SK-N-SH treated with all-trans-retinoic acid at 6 μM for 48 hours (cell line): ENCODE data around the gene TMOD3.
"Not testable (repeated sequence)": the region's sequence is repeated elsewhere in the genome, so short reads cannot be mapped to it uniquely, and the experiment has no call there.

Experiments
- ATAC-seq: fragments of 200-7000 bp; cut with Tn5 transposase; 3 replicates; pipeline ENCODE4 v1.9.1; 2020; ENCODE audit warnings: mild to moderate bottlenecking, moderate library complexity
- ARNTL ChIP-seq: fragments of 450-650 bp; formaldehyde crosslinking; IDR thresholded peaks from 2 replicates; pipeline ENCODE4 v1.5.0; 2020; ENCODE audit warnings: low read depth, mild to moderate bottlenecking, moderate library complexity, borderline replicate concordance
- BACH2 ChIP-seq: fragments of 250-450 bp; sonication (Bioruptor Pico); IDR thresholded peaks from 2 replicates; pipeline ENCODE4 v1.9.0; 2021; ENCODE audit warnings: mild to moderate bottlenecking, borderline replicate concordance
- CSDC2 ChIP-seq: fragments of 250-450 bp; sonication (Bioruptor Pico); IDR thresholded peaks from 2 replicates; pipeline ENCODE4 v1.5.0; 2020; ENCODE audit warnings: mild to moderate bottlenecking, moderate library complexity
- ESRRG ChIP-seq: fragments of 250-450 bp; sonication (Bioruptor Pico); IDR thresholded peaks from 2 replicates; pipeline ENCODE4 v1.6.1; 2021; ENCODE audit warnings: mild to moderate bottlenecking
- GLIS3 ChIP-seq: fragments of 250-450 bp; sonication (Bioruptor Pico); IDR thresholded peaks from 2 replicates; pipeline ENCODE4 v1.5.0; 2020; ENCODE audit warnings: mild to moderate bottlenecking, moderate library complexity
- ISL1 ChIP-seq: fragments of 250-450 bp; sonication (Bioruptor Pico); IDR thresholded peaks from 2 replicates; pipeline ENCODE4 v2.1.2; 2022; ENCODE audit warnings: mild to moderate bottlenecking, moderate library complexity
- OSR1 ChIP-seq: fragments of 250-450 bp; sonication (Bioruptor Pico); IDR thresholded peaks from 2 replicates; pipeline ENCODE4 v1.8.0; 2022; ENCODE audit warnings: moderate library complexity, mild to moderate bottlenecking, inconsistent platforms
- PPARA ChIP-seq: fragments of 250-450 bp; sonication (Bioruptor Pico); IDR thresholded peaks from 2 replicates; pipeline ENCODE4 v1.5.0; 2020; ENCODE audit warnings: mild to moderate bottlenecking, borderline replicate concordance
- SNAI2 ChIP-seq: fragments of 250-450 bp; sonication (Bioruptor Pico); IDR thresholded peaks from 2 replicates; pipeline ENCODE4 v1.5.0; 2020; ENCODE audit warnings: mild to moderate bottlenecking, moderate library complexity
- TCF4 ChIP-seq: fragments of 250-450 bp; sonication (Bioruptor Pico); IDR thresholded peaks from 2 replicates; pipeline ENCODE4 v1.8.0; 2021; ENCODE audit warnings: mild to moderate bottlenecking, moderate library complexity, borderline replicate concordance
- TOX ChIP-seq: fragments of 250-450 bp; sonication (Bioruptor Pico); IDR thresholded peaks from 2 replicates; pipeline ENCODE4 v1.8.0; 2021; ENCODE audit warnings: mild to moderate bottlenecking, moderate library complexity, borderline replicate concordance
- ZC3H10 ChIP-seq: fragments of 250-450 bp; sonication (Bioruptor Pico); IDR thresholded peaks from 2 replicates; pipeline ENCODE4 v1.5.1; 2021; ENCODE audit warnings: mild to moderate bottlenecking, moderate library complexity
- ZFP3 ChIP-seq: fragments of 250-450 bp; sonication (Bioruptor Pico); IDR thresholded peaks from 2 replicates; pipeline ENCODE4 v1.5.0; 2020; ENCODE audit warnings: mild to moderate bottlenecking, moderate library complexity
- ZFP30 ChIP-seq: fragments of 450-650 bp; formaldehyde crosslinking; IDR thresholded peaks from 2 replicates; pipeline ENCODE4 v1.5.0; 2022; ENCODE audit warnings: mild to moderate bottlenecking, moderate library complexity
- ZNF565 ChIP-seq: fragments of 450-650 bp; formaldehyde crosslinking; conservative IDR thresholded peaks from 2 replicates; pipeline ENCODE4 v1.5.0; 2020; ENCODE audit warnings: low read depth, mild to moderate bottlenecking, moderate library complexity
- ZNF70 ChIP-seq: fragments of 450-650 bp; formaldehyde crosslinking; IDR thresholded peaks from 2 replicates; pipeline ENCODE4 v1.5.0; 2020; ENCODE audit warnings: mild to moderate bottlenecking, moderate library complexity
- ZNF8 ChIP-seq: fragments of 450-650 bp; formaldehyde crosslinking; IDR thresholded peaks from 2 replicates; pipeline ENCODE4 v1.5.0; 2020; ENCODE audit warnings: mild to moderate bottlenecking, moderate library complexity
- TF ChIP-seq, protein P1 (sequence below): fragments of 250-450 bp; sonication (Bioruptor Pico); IDR thresholded peaks from 2 replicates; pipeline ENCODE4 v1.5.1; 2021; ENCODE audit warnings: mild to moderate bottlenecking, moderate library complexity
- TF ChIP-seq, protein P2 (sequence below): fragments of 250-450 bp; sonication (Bioruptor Pico); IDR thresholded peaks from 2 replicates; pipeline ENCODE4 v1.8.0; 2021; ENCODE audit warnings: low read depth, mild to moderate bottlenecking, moderate library complexity, borderline replicate concordance
- TF ChIP-seq, protein P3 (sequence below): fragments of 250-450 bp; sonication (Bioruptor Pico); IDR thresholded peaks from 2 replicates; pipeline ENCODE4 v1.8.0; 2020; ENCODE audit warnings: mild to moderate bottlenecking, moderate library complexity, borderline replicate concordance
- TF ChIP-seq, protein P4 (sequence below): fragments of 250-450 bp; sonication (Bioruptor Pico); IDR thresholded peaks from 2 replicates; pipeline ENCODE4 v1.5.1; 2020; ENCODE audit warnings: low read depth, mild to moderate bottlenecking, moderate library complexity
- TF ChIP-seq, protein P5 (sequence below): fragments of 250-450 bp; sonication (Bioruptor Pico); IDR thresholded peaks from 2 replicates; pipeline ENCODE4 v1.5.0; 2020; ENCODE audit warnings: mild to moderate bottlenecking, moderate library complexity

TMOD3 gene

DNA sequence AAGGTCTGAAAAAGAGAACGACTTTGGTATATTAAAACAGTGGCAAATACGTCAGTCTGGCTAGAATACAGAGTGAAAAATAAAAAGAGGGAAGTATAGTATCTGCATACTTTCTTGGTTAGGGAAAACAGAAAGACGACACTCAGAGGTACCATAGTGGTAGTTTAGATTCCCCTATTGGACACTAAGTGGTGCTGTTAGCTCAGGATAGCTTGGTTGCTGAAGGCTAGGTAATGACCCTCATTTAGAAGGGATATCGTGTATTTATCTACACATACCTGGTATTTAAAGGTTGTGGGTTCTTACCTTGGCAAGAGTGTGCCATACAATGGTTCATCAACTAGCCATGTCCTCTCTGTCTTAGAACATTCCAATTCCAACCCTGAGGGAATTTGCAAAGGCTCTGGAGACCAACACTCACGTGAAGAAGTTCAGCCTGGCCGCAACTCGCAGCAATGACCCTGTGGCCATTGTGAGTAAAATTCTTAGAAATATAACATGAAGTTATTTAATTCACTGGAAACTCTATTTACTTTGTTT is 47.0 kb upstream of the TMOD3 start:
- ATAC-seq, result no peak
- TF ChIP-seq ZNF565 (CRISPR knock-in tag) (no peak), ARNTL (no peak), ZNF8 (CRISPR knock-in tag) (no peak), ZNF70 (no peak), ZC3H10 (CRISPR knock-in tag) (no peak), TCF4 (CRISPR knock-in tag) (no peak), ZFP30 (CRISPR knock-in tag) (no peak), GLIS3 (CRISPR knock-in tag) (no peak), BACH2 (CRISPR knock-in tag) (no peak), ZFP3 (no peak), ISL1 (CRISPR knock-in tag) (no peak), ESRRG (no peak), TOX (no peak)
- TF ChIP-seq, protein P1, sequence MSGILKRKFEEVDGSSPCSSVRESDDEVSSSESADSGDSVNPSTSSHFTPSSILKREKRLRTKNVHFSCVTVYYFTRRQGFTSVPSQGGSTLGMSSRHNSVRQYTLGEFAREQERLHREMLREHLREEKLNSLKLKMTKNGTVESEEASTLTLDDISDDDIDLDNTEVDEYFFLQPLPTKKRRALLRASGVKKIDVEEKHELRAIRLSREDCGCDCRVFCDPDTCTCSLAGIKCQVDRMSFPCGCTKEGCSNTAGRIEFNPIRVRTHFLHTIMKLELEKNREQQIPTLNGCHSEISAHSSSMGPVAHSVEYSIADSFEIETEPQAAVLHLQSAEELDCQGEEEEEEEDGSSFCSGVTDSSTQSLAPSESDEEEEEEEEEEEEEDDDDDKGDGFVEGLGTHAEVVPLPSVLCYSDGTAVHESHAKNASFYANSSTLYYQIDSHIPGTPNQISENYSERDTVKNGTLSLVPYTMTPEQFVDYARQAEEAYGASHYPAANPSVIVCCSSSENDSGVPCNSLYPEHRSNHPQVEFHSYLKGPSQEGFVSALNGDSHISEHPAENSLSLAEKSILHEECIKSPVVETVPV (CRISPR knock-in tag), result no peak
- TF ChIP-seq, protein P2, sequence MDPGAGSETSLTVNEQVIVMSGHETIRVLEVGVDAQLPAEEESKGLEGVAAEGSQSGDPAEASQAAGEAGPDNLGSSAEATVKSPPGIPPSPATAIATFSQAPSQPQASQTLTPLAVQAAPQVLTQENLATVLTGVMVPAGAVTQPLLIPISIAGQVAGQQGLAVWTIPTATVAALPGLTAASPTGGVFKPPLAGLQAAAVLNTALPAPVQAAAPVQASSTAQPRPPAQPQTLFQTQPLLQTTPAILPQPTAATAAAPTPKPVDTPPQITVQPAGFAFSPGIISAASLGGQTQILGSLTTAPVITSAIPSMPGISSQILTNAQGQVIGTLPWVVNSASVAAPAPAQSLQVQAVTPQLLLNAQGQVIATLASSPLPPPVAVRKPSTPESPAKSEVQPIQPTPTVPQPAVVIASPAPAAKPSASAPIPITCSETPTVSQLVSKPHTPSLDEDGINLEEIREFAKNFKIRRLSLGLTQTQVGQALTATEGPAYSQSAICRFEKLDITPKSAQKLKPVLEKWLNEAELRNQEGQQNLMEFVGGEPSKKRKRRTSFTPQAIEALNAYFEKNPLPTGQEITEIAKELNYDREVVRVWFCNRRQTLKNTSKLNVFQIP (CRISPR knock-in tag), result no peak
- TF ChIP-seq, protein P3, sequence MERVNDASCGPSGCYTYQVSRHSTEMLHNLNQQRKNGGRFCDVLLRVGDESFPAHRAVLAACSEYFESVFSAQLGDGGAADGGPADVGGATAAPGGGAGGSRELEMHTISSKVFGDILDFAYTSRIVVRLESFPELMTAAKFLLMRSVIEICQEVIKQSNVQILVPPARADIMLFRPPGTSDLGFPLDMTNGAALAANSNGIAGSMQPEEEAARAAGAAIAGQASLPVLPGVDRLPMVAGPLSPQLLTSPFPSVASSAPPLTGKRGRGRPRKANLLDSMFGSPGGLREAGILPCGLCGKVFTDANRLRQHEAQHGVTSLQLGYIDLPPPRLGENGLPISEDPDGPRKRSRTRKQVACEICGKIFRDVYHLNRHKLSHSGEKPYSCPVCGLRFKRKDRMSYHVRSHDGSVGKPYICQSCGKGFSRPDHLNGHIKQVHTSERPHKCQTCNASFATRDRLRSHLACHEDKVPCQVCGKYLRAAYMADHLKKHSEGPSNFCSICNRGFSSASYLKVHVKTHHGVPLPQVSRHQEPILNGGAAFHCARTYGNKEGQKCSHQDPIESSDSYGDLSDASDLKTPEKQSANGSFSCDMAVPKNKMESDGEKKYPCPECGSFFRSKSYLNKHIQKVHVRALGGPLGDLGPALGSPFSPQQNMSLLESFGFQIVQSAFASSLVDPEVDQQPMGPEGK (CRISPR knock-in tag), result no peak
- TF ChIP-seq, protein P4, sequence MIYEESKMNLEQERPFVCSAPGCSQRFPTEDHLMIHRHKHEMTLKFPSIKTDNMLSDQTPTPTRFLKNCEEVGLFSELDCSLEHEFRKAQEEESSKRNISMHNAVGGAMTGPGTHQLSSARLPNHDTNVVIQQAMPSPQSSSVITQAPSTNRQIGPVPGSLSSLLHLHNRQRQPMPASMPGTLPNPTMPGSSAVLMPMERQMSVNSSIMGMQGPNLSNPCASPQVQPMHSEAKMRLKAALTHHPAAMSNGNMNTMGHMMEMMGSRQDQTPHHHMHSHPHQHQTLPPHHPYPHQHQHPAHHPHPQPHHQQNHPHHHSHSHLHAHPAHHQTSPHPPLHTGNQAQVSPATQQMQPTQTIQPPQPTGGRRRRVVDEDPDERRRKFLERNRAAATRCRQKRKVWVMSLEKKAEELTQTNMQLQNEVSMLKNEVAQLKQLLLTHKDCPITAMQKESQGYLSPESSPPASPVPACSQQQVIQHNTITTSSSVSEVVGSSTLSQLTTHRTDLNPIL (CRISPR knock-in tag), result no peak

DNA sequence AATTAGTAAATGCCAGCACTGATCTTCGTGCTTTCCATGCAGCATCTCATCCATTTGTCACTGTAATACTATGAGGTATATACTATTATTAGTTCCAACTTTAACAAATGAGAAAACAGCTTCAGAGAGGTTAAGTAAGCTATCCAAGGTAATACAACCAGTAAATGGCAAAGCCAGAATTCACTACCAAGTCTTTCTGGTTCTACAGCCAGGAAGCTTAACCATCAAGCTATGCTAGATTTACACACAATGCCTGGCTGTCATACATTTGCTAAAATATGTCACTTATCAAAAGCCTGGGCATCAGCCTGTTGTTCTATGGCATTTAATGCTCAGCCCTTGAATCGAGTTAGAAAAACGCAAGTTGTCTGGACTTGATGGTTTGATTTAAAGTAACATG is 45.5 kb upstream of the TMOD3 start:
- no peak for ATAC-seq
- no peak for TF ChIP-seq GLIS3 (CRISPR knock-in tag)
- no peak for TF ChIP-seq TCF4 (CRISPR knock-in tag)
- no peak for TF ChIP-seq CSDC2
- TF ChIP-seq, protein P4 (CRISPR knock-in tag), result no peak
- no peak for TF ChIP-seq BACH2 (CRISPR knock-in tag)
- TF ChIP-seq, protein P2 (CRISPR knock-in tag), result no peak
- no peak for TF ChIP-seq ZC3H10 (CRISPR knock-in tag)
- no peak for TF ChIP-seq OSR1 (CRISPR knock-in tag)
- no peak for TF ChIP-seq ZNF8 (CRISPR knock-in tag)
- TF ChIP-seq, protein P3 (CRISPR knock-in tag), result no peak
- TF ChIP-seq, protein P5, sequence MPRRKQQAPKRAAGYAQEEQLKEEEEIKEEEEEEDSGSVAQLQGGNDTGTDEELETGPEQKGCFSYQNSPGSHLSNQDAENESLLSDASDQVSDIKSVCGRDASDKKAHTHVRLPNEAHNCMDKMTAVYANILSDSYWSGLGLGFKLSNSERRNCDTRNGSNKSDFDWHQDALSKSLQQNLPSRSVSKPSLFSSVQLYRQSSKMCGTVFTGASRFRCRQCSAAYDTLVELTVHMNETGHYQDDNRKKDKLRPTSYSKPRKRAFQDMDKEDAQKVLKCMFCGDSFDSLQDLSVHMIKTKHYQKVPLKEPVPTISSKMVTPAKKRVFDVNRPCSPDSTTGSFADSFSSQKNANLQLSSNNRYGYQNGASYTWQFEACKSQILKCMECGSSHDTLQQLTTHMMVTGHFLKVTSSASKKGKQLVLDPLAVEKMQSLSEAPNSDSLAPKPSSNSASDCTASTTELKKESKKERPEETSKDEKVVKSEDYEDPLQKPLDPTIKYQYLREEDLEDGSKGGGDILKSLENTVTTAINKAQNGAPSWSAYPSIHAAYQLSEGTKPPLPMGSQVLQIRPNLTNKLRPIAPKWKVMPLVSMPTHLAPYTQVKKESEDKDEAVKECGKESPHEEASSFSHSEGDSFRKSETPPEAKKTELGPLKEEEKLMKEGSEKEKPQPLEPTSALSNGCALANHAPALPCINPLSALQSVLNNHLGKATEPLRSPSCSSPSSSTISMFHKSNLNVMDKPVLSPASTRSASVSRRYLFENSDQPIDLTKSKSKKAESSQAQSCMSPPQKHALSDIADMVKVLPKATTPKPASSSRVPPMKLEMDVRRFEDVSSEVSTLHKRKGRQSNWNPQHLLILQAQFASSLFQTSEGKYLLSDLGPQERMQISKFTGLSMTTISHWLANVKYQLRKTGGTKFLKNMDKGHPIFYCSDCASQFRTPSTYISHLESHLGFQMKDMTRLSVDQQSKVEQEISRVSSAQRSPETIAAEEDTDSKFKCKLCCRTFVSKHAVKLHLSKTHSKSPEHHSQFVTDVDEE, result no peak
- no peak for TF ChIP-seq ARNTL
- TF ChIP-seq PPARA (CRISPR knock-in tag), result no peak
- no peak for TF ChIP-seq SNAI2 (CRISPR knock-in tag)

DNA sequence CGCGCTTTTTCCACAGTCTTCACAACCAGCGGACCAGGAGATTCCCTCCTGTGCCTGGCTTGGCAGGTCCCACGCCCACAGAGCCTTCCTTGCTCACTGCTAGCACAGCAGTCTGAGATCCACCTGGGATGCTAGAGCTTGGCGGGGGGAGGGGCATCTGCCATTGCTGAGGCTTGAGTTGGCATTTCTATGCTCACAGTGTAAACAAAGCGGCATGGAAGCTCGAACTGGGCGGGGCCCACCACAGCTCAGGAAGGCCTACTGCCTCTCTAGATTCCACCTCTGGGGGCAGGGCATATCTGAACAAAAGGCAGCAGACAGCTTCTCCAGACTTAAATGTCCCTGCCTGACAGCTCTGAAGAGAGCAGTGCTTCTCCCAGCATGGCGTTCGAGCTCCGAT is 42.3 kb upstream of the TMOD3 start:
- ATAC-seq, result not testable (repeated sequence)

DNA sequence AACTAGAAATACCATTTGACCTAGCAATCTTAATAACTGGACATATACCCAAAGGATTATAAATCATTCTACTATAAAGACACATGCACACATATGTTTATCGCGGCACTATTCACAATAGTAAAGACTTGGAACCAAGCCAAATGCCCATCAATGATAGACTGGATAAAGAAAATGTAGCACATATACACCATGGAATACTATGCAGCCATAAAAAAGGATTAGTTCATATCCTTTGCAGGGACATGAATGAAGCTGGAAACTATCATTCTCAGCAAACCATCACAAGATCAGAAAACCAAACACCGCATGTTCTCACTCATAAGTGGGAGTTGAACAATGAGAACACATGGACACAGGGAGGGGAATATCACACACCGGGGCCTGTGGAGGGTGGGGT is 37.0 kb upstream of the TMOD3 start:
- ATAC-seq, result not testable (repeated sequence)
